Measurements from ENCODE around the gene KIAA1549. TPM values are rescaled to one million over a fixed set of nuclear protein-coding genes. Genes with fewer than 3 reads are reported as not detected.

Gene KIAA1549
- polyA plus RNA-seq, 1 donor (not counting 4 experiments of a cell fraction or from before 2014, with no cell fraction given): 1.1 TPM

DNA sequence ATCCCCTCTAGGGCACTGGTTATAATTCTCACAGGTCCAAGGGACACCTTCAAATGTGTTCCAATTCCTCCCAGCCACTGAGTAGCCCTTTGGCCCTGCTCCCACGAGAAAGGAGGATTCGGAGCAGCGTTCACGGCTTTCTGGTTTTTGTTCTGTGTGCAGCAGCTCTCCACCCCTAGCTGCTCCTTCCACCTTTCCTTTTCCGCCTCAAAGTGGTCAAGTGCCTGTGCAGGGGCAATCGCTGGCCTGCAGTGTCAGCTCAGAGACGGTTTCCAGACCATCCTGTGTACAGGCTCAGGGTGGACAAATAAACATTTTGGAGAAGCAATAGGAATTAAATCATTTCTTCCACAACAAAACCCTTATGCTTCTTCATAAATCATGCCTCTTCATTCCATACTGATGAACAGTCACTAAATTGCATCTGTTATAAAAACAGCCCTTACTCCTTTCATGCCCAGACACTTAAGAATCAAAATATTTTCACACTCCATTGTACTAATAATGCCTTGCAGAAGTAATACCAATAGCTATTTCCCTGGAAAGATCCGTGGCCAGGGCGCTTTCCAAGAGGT, 1.1 kb downstream of the KIAA1549 start:
- dilution Hi-C loops (cut with MboI; ENCODE audit: extremely low pct_ligation_motif_present, low sequenced_read_pairs): no loop called here
- Histone ChIP-seq H3K9me3 (ENCODE audit: control insufficient read depth, low read depth, low read length) (no peaks in the 10 kb centered on the region), H4K20me1 (ENCODE audit: control insufficient read depth, extremely low read depth, insufficient read depth, low read length) (no peaks in the 10 kb centered on the region), H3K4me3 (ENCODE audit: control insufficient read depth in 2 of 3, extremely low read depth in 1 of 3, insufficient read depth in 2 of 3, low read depth in 1 of 3, low read length in 3 of 3) (peak overlapping the region; percentile 46 to 75 (median 72)), H3K4me1 (ENCODE audit: control insufficient read depth, extremely low read depth, insufficient read depth, low read length) (peaks cover 14% of the 10 kb centered on the region), H2AFZ (ENCODE audit: control insufficient read depth, low read length) (no peak overlapping the region), H3K36me3 (ENCODE audit: control insufficient read depth in 2 of 2, extremely low read depth in 1 of 2, insufficient read depth in 2 of 2, low read length in 2 of 2) (no peaks in the 10 kb centered on the region), H3K27ac (ENCODE audit: control insufficient read depth, insufficient read depth, low read length) (no peak overlapping the region), H3K9me1 (ENCODE audit: control insufficient read depth, extremely low read depth, insufficient read depth, low read length) (no peaks in the 10 kb centered on the region), H3K27me3 (ENCODE audit: control insufficient read depth, extremely low read depth, insufficient read depth, low read length) (peaks cover 2% of the 10 kb centered on the region), H3K4me2 (ENCODE audit: control insufficient read depth, extremely low read depth, insufficient read depth, low read depth, low read length) (peak overlapping the region; percentile 86), H3K9ac (ENCODE audit: control insufficient read depth, extremely low read depth, insufficient read depth, low read length) (peak overlapping the region; percentile 71), H3K79me2 (ENCODE audit: control insufficient read depth, insufficient read depth, low read length) (no peaks in the 10 kb centered on the region)
- DNase-seq (ENCODE audit: low read depth, low spot score) (no peak), FAIRE-seq (no peak)
- no peak for TF ChIP-seq EZH2 (IDR thresholded peaks at IDR 0.05; ENCODE audit: low read length)
- TF ChIP-seq, protein P1, sequence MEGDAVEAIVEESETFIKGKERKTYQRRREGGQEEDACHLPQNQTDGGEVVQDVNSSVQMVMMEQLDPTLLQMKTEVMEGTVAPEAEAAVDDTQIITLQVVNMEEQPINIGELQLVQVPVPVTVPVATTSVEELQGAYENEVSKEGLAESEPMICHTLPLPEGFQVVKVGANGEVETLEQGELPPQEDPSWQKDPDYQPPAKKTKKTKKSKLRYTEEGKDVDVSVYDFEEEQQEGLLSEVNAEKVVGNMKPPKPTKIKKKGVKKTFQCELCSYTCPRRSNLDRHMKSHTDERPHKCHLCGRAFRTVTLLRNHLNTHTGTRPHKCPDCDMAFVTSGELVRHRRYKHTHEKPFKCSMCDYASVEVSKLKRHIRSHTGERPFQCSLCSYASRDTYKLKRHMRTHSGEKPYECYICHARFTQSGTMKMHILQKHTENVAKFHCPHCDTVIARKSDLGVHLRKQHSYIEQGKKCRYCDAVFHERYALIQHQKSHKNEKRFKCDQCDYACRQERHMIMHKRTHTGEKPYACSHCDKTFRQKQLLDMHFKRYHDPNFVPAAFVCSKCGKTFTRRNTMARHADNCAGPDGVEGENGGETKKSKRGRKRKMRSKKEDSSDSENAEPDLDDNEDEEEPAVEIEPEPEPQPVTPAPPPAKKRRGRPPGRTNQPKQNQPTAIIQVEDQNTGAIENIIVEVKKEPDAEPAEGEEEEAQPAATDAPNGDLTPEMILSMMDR (optimal IDR thresholded peaks at IDR 0.05 in 1 of 3, IDR thresholded peaks at IDR 0.05 in 1 of 3, conservative IDR thresholded peaks at IDR 0.05 in 1 of 3; ENCODE audit: extremely low read depth in 1 of 3, insufficient read depth in 2 of 3, low read length in 3 of 3): no peak

DNA sequence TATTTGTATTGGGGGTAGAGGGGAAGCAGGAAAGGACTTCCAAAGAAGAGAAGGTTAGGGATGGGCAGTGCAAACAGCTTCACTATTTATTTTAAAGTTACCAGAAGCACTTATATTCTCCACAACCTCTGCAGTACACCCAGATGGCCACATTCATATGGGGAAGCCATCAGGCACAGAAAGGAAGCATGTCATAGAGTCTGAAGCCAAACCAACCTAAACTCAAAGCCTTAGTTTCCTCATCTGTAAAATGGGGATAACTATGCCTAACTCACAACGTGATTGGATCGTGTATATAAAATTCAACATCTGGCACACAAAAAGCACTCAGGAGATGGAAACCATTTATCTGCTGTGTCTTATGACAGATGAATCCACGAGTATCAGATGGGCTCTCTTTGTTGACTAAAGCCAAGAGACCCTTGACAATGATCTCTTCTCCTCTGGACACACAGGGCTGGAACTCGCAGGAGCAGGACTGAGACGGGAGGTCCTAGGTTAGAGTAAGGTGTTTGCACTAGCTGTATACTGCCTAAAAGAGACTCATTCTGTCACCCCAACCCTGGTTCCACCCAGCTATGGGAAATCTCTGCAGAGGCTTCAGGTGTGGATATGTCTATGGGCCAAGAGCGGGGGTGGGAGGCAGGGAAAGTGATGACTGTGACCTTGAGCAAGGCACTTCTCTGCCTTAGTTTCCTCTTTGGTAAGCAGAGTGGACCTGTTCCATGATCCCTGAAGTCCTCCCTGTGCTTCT, 1.8 kb downstream of the KIAA1549 start:
- FAIRE-seq: no peak
- DNase-seq (ENCODE audit: low read depth, low spot score): no peak
- no peaks in the 10 kb centered on the region for H4K20me1 ChIP-seq (ENCODE audit: control insufficient read depth, extremely low read depth, insufficient read depth, low read length)
- no peak overlapping the region for H3K9ac ChIP-seq (ENCODE audit: control insufficient read depth, extremely low read depth, insufficient read depth, low read length)
- H3K36me3 ChIP-seq (ENCODE audit: control insufficient read depth in 2 of 2, extremely low read depth in 1 of 2, insufficient read depth in 2 of 2, low read length in 2 of 2): no peaks in the 10 kb centered on the region
- no peak overlapping the region for H3K4me3 ChIP-seq (ENCODE audit: control insufficient read depth in 2 of 3, extremely low read depth in 1 of 3, insufficient read depth in 2 of 3, low read depth in 1 of 3, low read length in 3 of 3)
- no peaks in the 10 kb centered on the region for H3K9me1 ChIP-seq (ENCODE audit: control insufficient read depth, extremely low read depth, insufficient read depth, low read length)
- no peak overlapping the region for H3K27ac ChIP-seq (ENCODE audit: control insufficient read depth, insufficient read depth, low read length)
- dilution Hi-C loops (cut with MboI; ENCODE audit: extremely low pct_ligation_motif_present, low sequenced_read_pairs): no loop called here
- H3K4me1 ChIP-seq (ENCODE audit: control insufficient read depth, extremely low read depth, insufficient read depth, low read length): peaks cover 14% of the 10 kb centered on the region
- H3K79me2 ChIP-seq (ENCODE audit: control insufficient read depth, insufficient read depth, low read length): no peaks in the 10 kb centered on the region
- peak overlapping the region; percentile 86 for H3K4me2 ChIP-seq (ENCODE audit: control insufficient read depth, extremely low read depth, insufficient read depth, low read depth, low read length)
- TF ChIP-seq EZH2 (IDR thresholded peaks at IDR 0.05; ENCODE audit: low read length): no peak
- TF ChIP-seq, protein P1 (optimal IDR thresholded peaks at IDR 0.05 in 1 of 3, IDR thresholded peaks at IDR 0.05 in 1 of 3, conservative IDR thresholded peaks at IDR 0.05 in 1 of 3; ENCODE audit: extremely low read depth in 1 of 3, insufficient read depth in 2 of 3, low read length in 3 of 3): peak in 2 of 3 experiments; percentile 10 to 17
- H3K27me3 ChIP-seq (ENCODE audit: control insufficient read depth, extremely low read depth, insufficient read depth, low read length): peaks cover 2% of the 10 kb centered on the region
- H2AFZ ChIP-seq (ENCODE audit: control insufficient read depth, low read length): no peak overlapping the region
- no peaks in the 10 kb centered on the region for H3K9me3 ChIP-seq (ENCODE audit: control insufficient read depth, low read depth, low read length)

Data from keratinocyte (primary cell).